ENCODE data around the gene SARM1. TPM values are rescaled to one million over a fixed set of nuclear protein-coding genes. Genes with fewer than 3 reads are reported as not detected.

SARM1 gene
- total and polyA plus RNA-seq, 9 of the 15 experiments (the other 6 are each of a cell fraction or from before 2014, with no cell fraction given), result 0.04 to 0.55 (median 0.11) TPM; not detected in 2

DNA sequence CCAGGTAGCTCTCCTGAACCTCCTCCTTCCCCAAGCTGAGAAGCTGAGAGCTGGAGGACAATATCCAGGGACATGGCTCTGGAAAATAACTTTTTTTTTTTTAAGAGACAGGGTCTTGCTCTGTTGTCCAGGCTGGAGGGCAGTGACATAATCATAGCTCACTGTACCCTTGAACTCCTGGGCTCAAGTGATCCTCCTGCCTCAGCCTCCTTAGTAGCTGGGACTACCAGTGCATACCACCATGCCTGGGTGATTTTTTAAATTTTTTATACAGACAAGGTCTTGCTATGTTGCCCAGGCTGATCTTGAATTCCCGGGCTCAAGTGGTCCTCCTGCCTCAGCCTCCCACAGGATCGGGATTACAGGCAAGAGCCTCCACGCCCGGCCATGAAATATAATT lies 28.3 kb downstream of the SARM1 start (continued):
- TF ChIP-seq BRD4 (IDR thresholded peaks at IDR 0.05), result no peak
- no peak for TF ChIP-seq DACH1 (IDR thresholded peaks at IDR 0.05; ENCODE audit: partially characterized antibody)

DNA sequence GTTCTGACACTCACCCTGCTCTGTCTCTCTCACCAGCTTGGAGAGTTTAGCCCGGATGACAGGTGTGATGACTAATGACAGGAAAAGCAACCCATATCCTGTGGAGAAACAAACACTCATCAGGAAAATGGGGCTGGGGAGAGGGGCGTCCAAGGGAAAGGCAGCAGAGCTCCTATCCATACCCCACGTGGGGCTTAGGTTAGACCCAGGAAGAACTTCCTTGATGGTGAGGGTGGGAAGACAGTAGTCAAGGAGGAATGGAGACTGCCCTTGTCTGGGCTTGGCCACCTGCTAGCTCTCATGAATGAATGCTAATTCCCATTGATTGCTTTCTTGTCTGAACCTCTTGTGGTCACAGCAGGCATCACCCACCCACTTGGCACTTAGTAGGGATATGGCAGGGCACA lies 30.7 kb downstream of the SARM1 start:
- POLR2A ChIA-PET, result interaction anchor here (0.8 to 1.0 kb wide), 2 partner anchors 25 to 41 kb away, joined by 3 read pairs; no protein-coding TSS in a partner anchor
- ATAC-seq, result no peak

More for the DNA sequence above, 30.7 kb downstream of the SARM1 start:
- Histone ChIP-seq H3K79me2 (ENCODE audit: control insufficient read depth, insufficient read depth, low read length) (peaks cover 2% of the 10 kb centered on the region; the same call in 1 of the 3 replicates), H3K9ac (ENCODE audit: insufficient read depth in 1 of 2, low read depth in 2 of 2, low read length in 2 of 2) (no peak overlapping the region), H3K4me2 (ENCODE audit: insufficient read depth, low read length) (no peak overlapping the region), H3K9me3 (replicated peaks; ENCODE audit: control insufficient read depth, insufficient read depth, low read depth, low read length) (no peaks in the 10 kb centered on the region), H3K4me1 (replicated peaks in 1 of 2; ENCODE audit: control insufficient read depth in 2 of 2, insufficient read depth in 2 of 2, low read length in 2 of 2) (peaks cover 8 to 21% of the 10 kb centered on the region in 2 experiments; a peak in 3 of 5 replicates), H3K27me3 (ENCODE audit: control insufficient read depth in 2 of 2, insufficient read depth in 2 of 2, low read length in 2 of 2) (no peaks in the 10 kb centered on the region), H3K9me1 (ENCODE audit: control insufficient read depth, insufficient read depth, low read length) (peaks cover 3% of the 10 kb centered on the region), H3K27ac (ENCODE audit: extremely low read depth, low read depth, low read length) (no peak overlapping the region), H2AFZ (ENCODE audit: low read depth, low read length) (no peak overlapping the region), H4K20me1 (replicated peaks; ENCODE audit: control insufficient read depth, insufficient read depth, low read length) (0 out of 2 replicates have a peak, but pooled peaks cover 4% of the 10 kb centered on the region), H3K4me3 (no peak overlapping the region), H3K36me3 (ENCODE audit: control insufficient read depth, insufficient read depth, low read length) (peaks cover 14% of the 10 kb centered on the region; the same call in 1 of the 3 replicates)
- FAIRE-seq, result no peak
- intact Hi-C loops (cut with micrococcal nuclease), result no loop called here
- in situ Hi-C loops (cut with MboI), result no loop called here
- 26% methylated on average over 3 of the region's 3 CpGs for WGBS (ENCODE audit: insufficient coverage, low coverage, missing lambda C conversion rate)
- CTCF ChIA-PET (ENCODE audit: low intra/inter-chr PET ratio), result no interaction called here
- no TSS peak for BruUV-seq (replicated peaks)
- DNase-seq (ENCODE audit: extremely low read depth in 1 of 4, low spot score in 3 of 4), result no peak
- TF ChIP-seq, protein P1, sequence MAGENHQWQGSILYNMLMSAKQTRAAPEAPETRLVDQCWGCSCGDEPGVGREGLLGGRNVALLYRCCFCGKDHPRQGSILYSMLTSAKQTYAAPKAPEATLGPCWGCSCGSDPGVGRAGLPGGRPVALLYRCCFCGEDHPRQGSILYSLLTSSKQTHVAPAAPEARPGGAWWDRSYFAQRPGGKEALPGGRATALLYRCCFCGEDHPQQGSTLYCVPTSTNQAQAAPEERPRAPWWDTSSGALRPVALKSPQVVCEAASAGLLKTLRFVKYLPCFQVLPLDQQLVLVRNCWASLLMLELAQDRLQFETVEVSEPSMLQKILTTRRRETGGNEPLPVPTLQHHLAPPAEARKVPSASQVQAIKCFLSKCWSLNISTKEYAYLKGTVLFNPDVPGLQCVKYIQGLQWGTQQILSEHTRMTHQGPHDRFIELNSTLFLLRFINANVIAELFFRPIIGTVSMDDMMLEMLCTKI (IDR thresholded peaks at IDR 0.05; ENCODE audit: partially characterized antibody), result no peak
- TF ChIP-seq SMARCA5 (IDR thresholded peaks at IDR 0.05), result no peak
- TF ChIP-seq SIN3A (IDR thresholded peaks at IDR 0.05; ENCODE audit: borderline replicate concordance in 2 of 2, control insufficient read depth in 1 of 2, low read depth in 2 of 2, low read length in 2 of 2), result no peak
- no peak for TF ChIP-seq ZNF134 (CRISPR knock-in tag; conservative IDR thresholded peaks at IDR 0.05)

All from K562 (cell line).